Cerebellar cortex (tissue), 1 donor: ENCODE data around the gene CCDC74B.
"Not testable (repeated sequence)": the region's sequence is repeated elsewhere in the genome, so short reads cannot be mapped to it uniquely, and the experiment has no call there.

ENCODE experiments used
- DNase-seq: peaks from one replicate; pipeline ENCODE4 v3.0.0-alpha.2; 2015; ENCODE audit warnings: low spot score

Gene CCDC74B

GRCh38 chr2:130150181-130151144 lies 5.6 kb upstream of the CCDC74B start:
- no peak for DNase-seq

- DNase-seq: not testable (repeated sequence)
Measured at GRCh38 chr2:130148515-130148914, 3.6 kb upstream of the CCDC74B start.

GRCh38 chr2:130143266-130144039 lies 1.5 kb downstream of the CCDC74B start:
- DNase-seq: not testable (repeated sequence)

- DNase-seq: not testable (repeated sequence)
Measured at GRCh38 chr2:130142396-130143265, 2.3 kb downstream of the CCDC74B start.

- not testable (repeated sequence) for DNase-seq
Measured at GRCh38 chr2:130141645-130142370, 3.1 kb downstream of the CCDC74B start.

- DNase-seq: not testable (repeated sequence)
Measured at GRCh38 chr2:130141002-130141401, 3.9 kb downstream of the CCDC74B start.

- not testable (repeated sequence) for DNase-seq
Measured at GRCh38 chr2:130140516-130140915, 4.4 kb downstream of the CCDC74B start.

- DNase-seq: not testable (repeated sequence)
Measured at GRCh38 chr2:130139331-130140280, 5.3 kb downstream of the CCDC74B start.

- not testable (repeated sequence) for DNase-seq
Measured at GRCh38 chr2:130138841-130139251, 6.1 kb downstream of the CCDC74B start.

- DNase-seq: not testable (repeated sequence)
Measured at GRCh38 chr2:130138326-130138725, 6.6 kb downstream of the CCDC74B start.

- not testable (repeated sequence) for DNase-seq
Measured at GRCh38 chr2:130137118-130137517, 7.8 kb downstream of the CCDC74B start.

- not testable (repeated sequence) for DNase-seq
Measured at GRCh38 chr2:130136546-130136945, 8.4 kb downstream of the CCDC74B start.

GRCh38 chr2:130135692-130136541 lies 9.0 kb downstream of the CCDC74B start:
- no peak for DNase-seq

- DNase-seq: not testable (repeated sequence)
Measured at GRCh38 chr2:130129120-130129829, 15.6 kb downstream of the CCDC74B start, which contains the start of gene POTEF. Gene POTEF, minus strand, starts transcription at chr2:130129222. Its CDS starts 8,707 bp downstream, at chr2:130120515.

GRCh38 chr2:130128464-130128863 lies 16.4 kb downstream of the CCDC74B start:
- DNase-seq: not testable (repeated sequence)

- not testable (repeated sequence) for DNase-seq
Measured at GRCh38 chr2:130127726-130128125, 17.2 kb downstream of the CCDC74B start.

- DNase-seq: not testable (repeated sequence)
Measured at GRCh38 chr2:130120924-130121323, 24.0 kb downstream of the CCDC74B start.
